Peyer's patch (tissue), 4 donors: Measurements from ENCODE around the gene ACTR3C. TPM values are rescaled to one million over a fixed set of nuclear protein-coding genes. Genes with fewer than 3 reads are reported as not detected.

Experiments
- DNase-seq, 3 donors: peaks; one replicate each; pipeline ENCODE4 v3.0.0-alpha.2; 2017 to 2019
- H3K27ac ChIP-seq, 4 donors: fragments of 200-600 bp; sonication (generic); one replicate each; pipeline ENCODE4 v1.5.1; 2016 to 2019
- H3K27me3 ChIP-seq, 2 donors: fragments of 200-600 bp; sonication (generic); one replicate each; pipeline ENCODE4 v1.5.1; 2019
- H3K36me3 ChIP-seq, 3 donors: fragments of 200-600 bp; sonication (generic); one replicate each; pipeline ENCODE4 v1.5.1; 2016 to 2019
- H3K4me1 ChIP-seq, 4 donors: fragments of 200-600 bp; sonication (generic); one replicate each; pipeline ENCODE4 v1.5.1; 2016 to 2019
- H3K4me3 ChIP-seq, 4 donors: fragments of 200-600 bp; sonication (generic); 1 replicate in 3 of 4; 2 replicates in 1 of 4; pipeline ENCODE4 v1.5.1; 2016 to 2019; ENCODE audit warnings: mild to moderate bottlenecking in 1 of 4
- H3K9me3 ChIP-seq, 4 donors: fragments of 200-600 bp; sonication (generic); one replicate each; pipeline ENCODE4 v1.5.1; 2016 to 2019; ENCODE audit warnings: mild to moderate bottlenecking in 1 of 4
- POLR2A ChIP-seq, 2 donors: fragments of 450-650 bp; IDR thresholded peaks; one replicate each; pipeline ENCODE4 v1.5.1; 2017; ENCODE audit warnings: antibody characterized with exemption in 2 of 2, mild to moderate bottlenecking in 2 of 2, moderate library complexity in 2 of 2
- total RNA-seq, 4 donors: library from RNA; depleted of rRNA; stranded (reverse); fragments of >200 nt; gene quantifications; one replicate each; pipeline ENCODE4 v1.1.0, GENCODE V29; 2016
- TF ChIP-seq, protein P1 (sequence below), 6 experiments: fragments of 450-650 bp in 4 of 6; fragments of 200-600 bp in 2 of 6; sonication (generic) in 1 of 6; IDR thresholded peaks; one replicate each; pipeline ENCODE4 v1.5.1; 2017 to 2019; ENCODE audit warnings: antibody characterized with exemption in 6 of 6, mild to moderate bottlenecking in 3 of 6, moderate library complexity in 1 of 6

Gene ACTR3C
- total RNA-seq, 4 donors from 2014 or later, result 34.5 to 70.4 (median 56.8) TPM

DNA sequence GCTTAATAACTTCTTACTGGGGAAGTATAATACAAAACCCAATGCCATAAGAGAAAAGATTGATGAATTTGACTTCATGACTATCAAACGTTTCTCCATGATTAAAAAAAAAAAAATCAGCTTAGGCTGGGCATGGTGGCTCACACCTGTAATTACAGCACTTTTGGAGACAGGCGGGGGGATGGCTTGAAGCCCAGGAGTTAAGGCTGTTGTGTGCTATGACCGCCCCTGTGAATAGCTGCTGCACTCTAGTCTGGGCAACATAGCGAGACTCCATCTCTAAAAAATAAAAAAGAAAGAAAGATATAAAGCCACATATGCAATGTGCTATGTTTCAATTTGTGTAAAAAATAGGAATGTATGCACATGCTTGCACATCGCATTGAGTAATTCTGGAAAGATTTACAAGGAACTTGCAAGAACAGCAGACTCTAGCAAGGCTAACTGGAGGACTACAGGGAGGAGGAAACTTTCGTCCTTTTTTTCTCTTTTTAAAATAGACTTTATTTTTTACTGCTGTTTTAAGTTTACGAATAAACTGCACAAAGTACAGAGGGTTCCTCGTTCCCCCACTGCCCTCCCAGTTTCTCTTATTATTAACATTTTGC, 28.3 kb upstream of the ACTR3C start:
- peaks cover 0 to 7% (median 0%) of the 10 kb centered on the region in 4 donors for H3K4me1 ChIP-seq
- no peaks in the 10 kb centered on the region for H3K9me3 ChIP-seq
- no peak overlapping the region for H3K27ac ChIP-seq
- no peaks in the 10 kb centered on the region for H3K27me3 ChIP-seq
- TF ChIP-seq, protein P1, sequence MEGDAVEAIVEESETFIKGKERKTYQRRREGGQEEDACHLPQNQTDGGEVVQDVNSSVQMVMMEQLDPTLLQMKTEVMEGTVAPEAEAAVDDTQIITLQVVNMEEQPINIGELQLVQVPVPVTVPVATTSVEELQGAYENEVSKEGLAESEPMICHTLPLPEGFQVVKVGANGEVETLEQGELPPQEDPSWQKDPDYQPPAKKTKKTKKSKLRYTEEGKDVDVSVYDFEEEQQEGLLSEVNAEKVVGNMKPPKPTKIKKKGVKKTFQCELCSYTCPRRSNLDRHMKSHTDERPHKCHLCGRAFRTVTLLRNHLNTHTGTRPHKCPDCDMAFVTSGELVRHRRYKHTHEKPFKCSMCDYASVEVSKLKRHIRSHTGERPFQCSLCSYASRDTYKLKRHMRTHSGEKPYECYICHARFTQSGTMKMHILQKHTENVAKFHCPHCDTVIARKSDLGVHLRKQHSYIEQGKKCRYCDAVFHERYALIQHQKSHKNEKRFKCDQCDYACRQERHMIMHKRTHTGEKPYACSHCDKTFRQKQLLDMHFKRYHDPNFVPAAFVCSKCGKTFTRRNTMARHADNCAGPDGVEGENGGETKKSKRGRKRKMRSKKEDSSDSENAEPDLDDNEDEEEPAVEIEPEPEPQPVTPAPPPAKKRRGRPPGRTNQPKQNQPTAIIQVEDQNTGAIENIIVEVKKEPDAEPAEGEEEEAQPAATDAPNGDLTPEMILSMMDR (IDR thresholded peaks at IDR 0.05), result no peak
- no peak for TF ChIP-seq POLR2A (IDR thresholded peaks at IDR 0.05)
- H3K4me3 ChIP-seq, result no peak overlapping the region
- DNase-seq, result no peak
- no peaks in the 10 kb centered on the region for H3K36me3 ChIP-seq

DNA sequence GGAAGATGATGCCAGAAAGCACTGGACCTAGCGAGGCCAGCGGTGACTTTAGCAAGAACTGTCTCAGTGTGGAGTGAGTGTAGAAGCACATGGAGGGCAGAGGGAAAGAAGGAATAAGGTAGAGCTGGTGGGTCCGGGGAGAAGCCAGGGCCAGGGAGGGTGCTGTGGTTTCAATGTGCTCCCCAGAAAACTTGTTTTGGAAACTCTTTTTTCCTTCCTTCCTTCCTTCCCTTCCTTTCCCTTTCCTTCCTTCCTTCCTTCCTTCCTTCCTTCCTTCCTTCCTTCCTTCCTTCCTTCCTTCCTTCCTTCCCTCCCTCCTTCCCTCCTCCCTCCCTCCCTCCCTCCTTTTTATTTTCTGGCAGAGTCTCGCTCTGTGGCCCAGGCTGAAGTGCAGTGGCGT, 23.6 kb upstream of the ACTR3C start:
- no peaks in the 10 kb centered on the region for H3K27me3 ChIP-seq
- no peak overlapping the region for H3K4me3 ChIP-seq
- H3K4me1 ChIP-seq, result no peaks in the 10 kb centered on the region
- no peaks in the 10 kb centered on the region for H3K9me3 ChIP-seq
- no peak for TF ChIP-seq POLR2A (IDR thresholded peaks at IDR 0.05)
- TF ChIP-seq, protein P1 (IDR thresholded peaks at IDR 0.05), result no peak
- H3K36me3 ChIP-seq, result no peaks in the 10 kb centered on the region
- no peak for DNase-seq
- H3K27ac ChIP-seq, result no peak overlapping the region

- Histone ChIP-seq H3K27me3 (no peaks in the 10 kb centered on the region), H3K4me3 (no peak overlapping the region), H3K36me3 (no peaks in the 10 kb centered on the region), H3K4me1 (peaks cover 0 to 12% (median 7%) of the 10 kb centered on the region in 4 donors), H3K9me3 (no peaks in the 10 kb centered on the region), H3K27ac (no peak overlapping the region)
- TF ChIP-seq, protein P1 (IDR thresholded peaks at IDR 0.05), result no peak
- no peak for TF ChIP-seq POLR2A (IDR thresholded peaks at IDR 0.05)
- DNase-seq, result no peak
Measured at GRCh38 chr7:150345012-150345411, 21.7 kb upstream of the ACTR3C start.

DNA sequence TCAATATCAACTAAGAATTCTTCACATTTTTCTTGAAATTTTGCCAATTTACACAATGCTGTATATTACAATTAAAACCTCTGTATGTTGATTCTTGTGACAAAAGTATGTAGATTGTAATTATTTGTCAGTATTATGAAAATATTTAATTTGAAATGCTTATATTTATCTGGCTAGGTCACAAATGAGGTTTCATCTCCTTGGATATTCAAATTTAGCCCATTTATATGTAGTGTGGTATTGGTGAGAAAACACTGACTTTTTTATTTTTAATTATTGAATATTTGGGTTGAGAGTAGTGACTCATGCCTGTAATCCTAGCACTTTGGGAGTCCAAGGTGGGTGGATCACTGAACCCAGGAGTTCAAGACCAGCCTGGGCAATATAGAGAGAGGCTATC, 21.0 kb upstream of the ACTR3C start:
- H3K27ac ChIP-seq, result no peak overlapping the region
- DNase-seq, result no peak
- no peaks in the 10 kb centered on the region for H3K36me3 ChIP-seq
- H3K4me3 ChIP-seq, result no peak overlapping the region
- no peak for TF ChIP-seq POLR2A (IDR thresholded peaks at IDR 0.05)
- TF ChIP-seq, protein P1 (IDR thresholded peaks at IDR 0.05), result no peak
- H3K4me1 ChIP-seq, result peaks cover 0 to 12% (median 8%) of the 10 kb centered on the region in 4 donors
- no peaks in the 10 kb centered on the region for H3K27me3 ChIP-seq
- no peaks in the 10 kb centered on the region for H3K9me3 ChIP-seq

- peaks cover 0 to 1% (median 0%) of the 10 kb centered on the region in 3 donors for H3K36me3 ChIP-seq
- H3K9me3 ChIP-seq, result no peaks in the 10 kb centered on the region
Measured at GRCh38 chr7:150343225-150343624, 19.9 kb upstream of the ACTR3C start.

More at GRCh38 chr7:150343225-150343624, 19.9 kb upstream of the ACTR3C start:
- TF ChIP-seq, protein P1 (IDR thresholded peaks at IDR 0.05), result no peak
- TF ChIP-seq POLR2A (IDR thresholded peaks at IDR 0.05), result no peak
- DNase-seq, result no peak
- peaks cover 0 to 12% (median 8%) of the 10 kb centered on the region in 4 donors for H3K4me1 ChIP-seq
- no peak overlapping the region for H3K27ac ChIP-seq
- no peaks in the 10 kb centered on the region for H3K27me3 ChIP-seq
- H3K4me3 ChIP-seq, result no peak overlapping the region
